Activated T-cell treated with anti-CD3 and anti-CD28 coated beads for 4 hours (primary cell): ENCODE data around the gene MGMT.

Experiments used
- DNase-seq: peaks from one replicate; pipeline ENCODE4 v3.0.0-alpha.2; 2020

The MGMT gene

GRCh38 chr10:129784291-129784690 lies 317.2 kb downstream of the MGMT start:
- DNase-seq: no peak

- DNase-seq: no peak
Measured at GRCh38 chr10:129784891-129785290, 317.9 kb downstream of the MGMT start.

GRCh38 chr10:129785536-129785981 lies 318.5 kb downstream of the MGMT start:
- DNase-seq: no peak

GRCh38 chr10:129786216-129786615 lies 319.2 kb downstream of the MGMT start:
- DNase-seq: no peak

GRCh38 chr10:129787557-129787956 lies 320.5 kb downstream of the MGMT start:
- no peak for DNase-seq

GRCh38 chr10:129788215-129788614 lies 321.2 kb downstream of the MGMT start:
- no peak for DNase-seq

GRCh38 chr10:129790715-129791446 lies 323.8 kb downstream of the MGMT start:
- no peak for DNase-seq

GRCh38 chr10:129792141-129792540 lies 325.1 kb downstream of the MGMT start:
- no peak for DNase-seq

- DNase-seq: no peak
Measured at GRCh38 chr10:129792864-129793263, 325.8 kb downstream of the MGMT start.

- no peak for DNase-seq
Measured at GRCh38 chr10:129793479-129793878, 326.4 kb downstream of the MGMT start.

- DNase-seq: no peak
Measured at GRCh38 chr10:129793996-129794395, 327.0 kb downstream of the MGMT start.

GRCh38 chr10:129796710-129797420 lies 329.8 kb downstream of the MGMT start:
- no peak for DNase-seq

- DNase-seq: no peak
Measured at GRCh38 chr10:129799942-129800341, 332.9 kb downstream of the MGMT start.

- no peak for DNase-seq
Measured at GRCh38 chr10:129800796-129801340, 333.8 kb downstream of the MGMT start.

GRCh38 chr10:129807211-129807610 lies 340.2 kb downstream of the MGMT start:
- DNase-seq: no peak

GRCh38 chr10:129808092-129808983 lies 341.3 kb downstream of the MGMT start:
- no peak for DNase-seq

GRCh38 chr10:129809431-129809830 lies 342.4 kb downstream of the MGMT start:
- no peak for DNase-seq

GRCh38 chr10:129809841-129810240 lies 342.8 kb downstream of the MGMT start:
- DNase-seq: no peak

GRCh38 chr10:129811208-129811607 lies 344.2 kb downstream of the MGMT start:
- DNase-seq: no peak

GRCh38 chr10:129812398-129812797 lies 345.4 kb downstream of the MGMT start:
- DNase-seq: no peak

- no peak for DNase-seq
Measured at GRCh38 chr10:129814681-129815646, 347.9 kb downstream of the MGMT start.
